ENCODE measurements around the gene ARHGAP31.

The ARHGAP31 gene

DNA sequence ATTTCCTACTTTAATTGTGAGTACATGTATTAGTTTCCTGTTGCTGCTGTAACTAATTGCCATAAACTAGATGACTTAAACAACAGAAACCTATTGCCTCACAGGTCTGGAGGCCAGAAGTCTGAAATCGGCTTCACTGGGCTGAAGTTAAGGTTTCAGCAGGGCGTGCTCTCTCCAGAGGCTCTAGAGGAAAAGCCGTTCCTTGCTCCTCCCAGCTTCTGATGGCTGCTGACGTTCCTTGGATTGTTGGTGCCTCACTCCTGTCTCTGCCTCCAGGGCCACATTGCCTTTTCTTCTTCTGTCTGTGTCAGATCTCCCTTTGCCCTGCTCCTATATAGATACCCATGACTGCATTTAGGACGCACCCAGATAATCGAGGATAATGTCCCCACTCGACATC lies 80.9 kb downstream of the ARHGAP31 start:
- no peak overlapping the region for H3K4me3 ChIP-seq (ENCODE audit: low read depth, low read length)
- TF ChIP-seq, protein P1, sequence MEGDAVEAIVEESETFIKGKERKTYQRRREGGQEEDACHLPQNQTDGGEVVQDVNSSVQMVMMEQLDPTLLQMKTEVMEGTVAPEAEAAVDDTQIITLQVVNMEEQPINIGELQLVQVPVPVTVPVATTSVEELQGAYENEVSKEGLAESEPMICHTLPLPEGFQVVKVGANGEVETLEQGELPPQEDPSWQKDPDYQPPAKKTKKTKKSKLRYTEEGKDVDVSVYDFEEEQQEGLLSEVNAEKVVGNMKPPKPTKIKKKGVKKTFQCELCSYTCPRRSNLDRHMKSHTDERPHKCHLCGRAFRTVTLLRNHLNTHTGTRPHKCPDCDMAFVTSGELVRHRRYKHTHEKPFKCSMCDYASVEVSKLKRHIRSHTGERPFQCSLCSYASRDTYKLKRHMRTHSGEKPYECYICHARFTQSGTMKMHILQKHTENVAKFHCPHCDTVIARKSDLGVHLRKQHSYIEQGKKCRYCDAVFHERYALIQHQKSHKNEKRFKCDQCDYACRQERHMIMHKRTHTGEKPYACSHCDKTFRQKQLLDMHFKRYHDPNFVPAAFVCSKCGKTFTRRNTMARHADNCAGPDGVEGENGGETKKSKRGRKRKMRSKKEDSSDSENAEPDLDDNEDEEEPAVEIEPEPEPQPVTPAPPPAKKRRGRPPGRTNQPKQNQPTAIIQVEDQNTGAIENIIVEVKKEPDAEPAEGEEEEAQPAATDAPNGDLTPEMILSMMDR (IDR thresholded peaks at IDR 0.05; ENCODE audit: low read depth, low read length) = no peak
- no peak for DNase-seq (ENCODE audit: low read depth)

DNA sequence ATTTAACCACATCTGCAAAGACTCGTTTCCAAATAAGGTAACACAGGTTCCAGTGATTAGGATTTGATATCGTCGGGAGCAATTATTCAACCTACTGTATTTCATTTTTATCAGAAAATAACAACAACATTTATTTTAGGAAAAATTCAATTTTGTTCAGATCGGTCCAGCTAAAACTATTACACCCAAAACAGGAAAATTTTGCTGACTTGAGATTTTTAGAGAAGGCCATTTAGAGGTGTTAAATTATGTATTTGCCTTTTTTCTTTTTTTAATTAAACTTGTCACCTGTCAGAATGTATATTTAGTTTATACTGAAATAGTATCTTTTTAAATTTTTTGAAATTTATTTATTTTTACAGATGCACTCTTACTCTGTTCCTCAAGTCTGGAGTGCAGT lies 81.3 kb downstream of the ARHGAP31 start:
- TF ChIP-seq MAX (IDR thresholded peaks at IDR 0.05; ENCODE audit: low read depth, low read length) (no peak), POLR2A (IDR thresholded peaks at IDR 0.05; ENCODE audit: extremely low read depth, insufficient read length) (no peak), MYC (IDR thresholded peaks at IDR 0.05; ENCODE audit: low read depth, low read length) (no peak)
- TF ChIP-seq, protein P1 (IDR thresholded peaks at IDR 0.05; ENCODE audit: low read depth, low read length) = no peak
- no peak overlapping the region for H3K4me3 ChIP-seq (ENCODE audit: low read depth, low read length)
- no peak for DNase-seq (ENCODE audit: low read depth)

DNA sequence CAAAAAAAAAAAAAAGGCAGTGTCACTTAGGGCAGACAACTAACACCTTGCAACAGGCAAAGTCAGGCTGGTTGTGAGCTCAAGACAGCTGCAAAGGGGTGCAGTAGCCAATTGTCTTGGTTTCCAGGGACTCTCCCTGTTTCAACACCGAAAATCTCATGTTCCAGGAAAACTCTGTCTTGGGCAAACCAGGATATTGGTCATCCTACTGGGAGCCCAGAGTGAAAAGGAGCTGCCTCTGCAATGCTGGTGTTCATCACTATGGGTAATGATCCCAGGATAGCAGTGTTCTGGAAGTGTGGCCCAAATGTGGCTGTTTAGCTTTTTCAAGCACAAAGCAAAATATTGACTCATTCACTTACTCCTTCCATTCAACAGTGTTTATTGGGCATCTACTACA lies 82.6 kb downstream of the ARHGAP31 start:
- H3K4me3 ChIP-seq (ENCODE audit: low read depth, low read length) = no peak overlapping the region
- TF ChIP-seq MAX (IDR thresholded peaks at IDR 0.05; ENCODE audit: low read depth, low read length) (no peak), MYC (IDR thresholded peaks at IDR 0.05; ENCODE audit: low read depth, low read length) (no peak), POLR2A (IDR thresholded peaks at IDR 0.05; ENCODE audit: extremely low read depth, insufficient read length) (no peak)
- TF ChIP-seq, protein P1 (IDR thresholded peaks at IDR 0.05; ENCODE audit: low read depth, low read length) = no peak
- no peak for DNase-seq (ENCODE audit: low read depth)

DNA sequence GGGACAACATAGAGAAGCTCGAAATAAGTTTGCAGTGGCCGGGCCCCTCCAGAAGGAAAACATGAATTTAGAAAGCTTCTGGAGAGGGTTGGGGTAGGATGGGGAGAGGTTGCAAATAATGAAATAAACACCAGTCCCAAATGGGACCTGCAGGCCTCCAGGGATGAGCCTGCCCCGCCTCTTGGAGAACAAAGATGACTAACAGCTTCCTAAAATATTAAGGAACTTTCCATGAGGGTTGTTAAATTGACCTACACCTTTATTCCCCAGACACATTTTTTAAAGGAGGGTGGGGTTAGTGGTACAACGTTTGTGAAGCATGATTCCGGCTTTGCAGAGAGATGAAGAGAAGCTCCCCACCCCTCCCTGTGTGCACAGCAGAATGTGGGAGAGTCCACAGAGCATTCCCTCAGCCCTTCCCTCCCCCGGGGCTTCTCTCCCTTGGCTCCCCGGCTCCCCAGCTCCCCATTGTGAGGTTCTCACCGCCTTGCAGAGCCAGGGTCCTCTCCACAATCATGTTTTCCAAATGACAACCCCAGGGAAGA lies 84.1 kb downstream of the ARHGAP31 start:
- DNase-seq (ENCODE audit: low read depth) = no peak
- no peak overlapping the region for H3K4me3 ChIP-seq (ENCODE audit: low read depth, low read length)
- TF ChIP-seq MYC (IDR thresholded peaks at IDR 0.05; ENCODE audit: low read depth, low read length) (no peak), POLR2A (IDR thresholded peaks at IDR 0.05; ENCODE audit: extremely low read depth, insufficient read length) (no peak)

DNA sequence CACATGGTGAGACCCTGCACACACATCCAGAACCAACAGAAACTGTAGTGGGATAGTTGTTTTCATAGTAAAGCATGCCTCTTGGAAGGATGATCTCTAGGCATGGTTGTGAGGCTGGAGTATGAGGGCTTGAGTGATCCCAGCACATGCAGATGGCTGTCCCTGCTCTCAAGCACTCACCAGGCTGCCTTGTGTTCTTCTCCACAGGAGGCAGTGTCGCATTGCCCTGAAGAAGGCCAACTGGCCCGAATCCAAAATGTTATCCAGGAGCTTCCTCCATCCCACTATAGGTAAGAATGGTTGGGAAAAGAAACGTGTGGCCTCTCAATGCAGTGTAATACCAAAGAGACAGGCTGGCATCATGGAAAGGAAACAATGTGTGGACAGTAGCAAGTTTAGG lies 86.5 kb downstream of the ARHGAP31 start:
- no peak overlapping the region for H3K4me3 ChIP-seq (ENCODE audit: low read depth, low read length)
- no peak for TF ChIP-seq MYC (IDR thresholded peaks at IDR 0.05; ENCODE audit: low read depth, low read length)
- no peak for TF ChIP-seq POLR2A (IDR thresholded peaks at IDR 0.05; ENCODE audit: extremely low read depth, insufficient read length)
- TF ChIP-seq MAX (IDR thresholded peaks at IDR 0.05; ENCODE audit: low read depth, low read length) = no peak
- TF ChIP-seq, protein P1 (IDR thresholded peaks at IDR 0.05; ENCODE audit: low read depth, low read length) = no peak
- DNase-seq (ENCODE audit: low read depth) = no peak

DNA sequence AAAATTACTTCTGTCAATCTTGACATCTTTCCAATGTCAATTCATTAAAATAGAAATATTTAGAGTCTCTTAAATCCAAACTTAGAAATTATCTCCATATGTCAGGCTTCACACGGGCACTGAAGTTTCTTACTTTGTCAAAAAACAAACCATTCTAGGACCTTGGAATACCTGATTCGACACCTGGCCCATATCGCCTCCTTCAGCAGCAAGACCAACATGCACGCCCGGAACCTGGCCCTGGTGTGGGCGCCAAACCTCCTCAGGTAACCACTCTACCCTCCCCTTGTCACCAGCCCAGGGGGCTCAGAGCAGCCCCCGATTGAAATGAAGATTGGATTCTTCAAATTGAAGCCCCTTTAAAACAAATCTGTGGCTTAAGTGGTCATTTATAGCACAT lies 88.0 kb downstream of the ARHGAP31 start:
- no peak overlapping the region for H3K4me3 ChIP-seq (ENCODE audit: low read depth, low read length)

More for the DNA sequence above, 88.0 kb downstream of the ARHGAP31 start:
- no peak for TF ChIP-seq MYC (IDR thresholded peaks at IDR 0.05; ENCODE audit: low read depth, low read length)
- no peak for TF ChIP-seq MAX (IDR thresholded peaks at IDR 0.05; ENCODE audit: low read depth, low read length)
- TF ChIP-seq POLR2A (IDR thresholded peaks at IDR 0.05; ENCODE audit: extremely low read depth, insufficient read length) = no peak
- TF ChIP-seq, protein P1 (IDR thresholded peaks at IDR 0.05; ENCODE audit: low read depth, low read length) = no peak
- no peak for DNase-seq (ENCODE audit: low read depth)
